K562 (cell line): Measurements from ENCODE around the gene ZCCHC14. TPM values are rescaled to one million over a fixed set of nuclear protein-coding genes. Genes with fewer than 3 reads are reported as not detected.

Experiments
- BCLAF1 ChIP-seq, 2 experiments: fragments of 450-650 bp in 1 of 2; IDR thresholded peaks; 2 replicates each; pipeline ENCODE4 v1.6.1; 2011 to 2017; ENCODE audit warnings: low read depth in 2 of 2, antibody characterized with exemption in 1 of 2, borderline replicate concordance in 1 of 2, low read length in 1 of 2, mild to moderate bottlenecking in 1 of 2, mixed read lengths in 1 of 2; ENCODE audit not compliant: control insufficient read depth in 1 of 2
- CBX3 ChIP-seq, 2 experiments: IDR thresholded peaks; 1 replicate in 1 of 2; 2 replicates in 1 of 2; pipeline ENCODE4 v1.6.1; 2012; ENCODE audit warnings: inconsistent platforms in 2 of 2, low read length in 2 of 2, borderline replicate concordance in 1 of 2, control low read depth in 1 of 2
- HDAC6 ChIP-seq: IDR thresholded peaks from 2 replicates; pipeline ENCODE4 v1.6.1; 2012; ENCODE audit warnings: low read depth, mild to moderate bottlenecking, control low read depth, inconsistent platforms, low read length, moderate library complexity
- IRF2 ChIP-seq: sonication (generic); formaldehyde crosslinking; IDR thresholded peaks from 2 replicates; pipeline ENCODE4 v1.8.1; 2022; ENCODE audit warnings: mild to moderate bottlenecking, missing genetic modification reagents
- L3MBTL2 ChIP-seq: fragments of 450-650 bp; IDR thresholded peaks from 2 replicates; pipeline ENCODE4 v1.6.1; 2016; ENCODE audit warnings: mild to moderate bottlenecking, moderate library complexity
- MXI1 ChIP-seq: IDR thresholded peaks from 2 replicates; pipeline ENCODE4 v1.6.1; 2011; ENCODE audit warnings: low read depth, mild to moderate bottlenecking, improper control_type of control experiment, low read length
- NBN ChIP-seq: fragments of 450-650 bp; IDR thresholded peaks from 2 replicates; pipeline ENCODE4 v1.6.1; 2016; ENCODE audit warnings: low read depth, mild to moderate bottlenecking
- SMAD3 ChIP-seq: fragments of 450-650 bp; formaldehyde crosslinking; conservative IDR thresholded peaks from 2 replicates; pipeline ENCODE4 v1.4.0; 2020; ENCODE audit warnings: mild to moderate bottlenecking
- SMARCE1 ChIP-seq: fragments of 450-650 bp; IDR thresholded peaks from 2 replicates; pipeline ENCODE4 v1.7.1; 2016; ENCODE audit warnings: mild to moderate bottlenecking
- STAG1 ChIP-seq: sonication (generic); formaldehyde crosslinking; IDR thresholded peaks from 2 replicates; pipeline ENCODE4 v1.5.0; 2020; ENCODE audit warnings: missing genetic modification reagents, borderline replicate concordance
- ZBTB17 ChIP-seq: fragments of 450-650 bp; formaldehyde crosslinking; IDR thresholded peaks from 2 replicates; pipeline ENCODE4 v1.4.0; 2020; ENCODE audit warnings: mild to moderate bottlenecking
- ZNF146 ChIP-seq: IDR thresholded peaks from one replicate; pipeline ENCODE4 v1.6.1; 2018; ENCODE audit warnings: missing compliant biosample characterization; ENCODE audit not compliant: unreplicated experiment
- ZNF318 ChIP-seq, 2 experiments: fragments of 450-650 bp; IDR thresholded peaks; 2 replicates each; pipeline ENCODE4 v1.6.1; 2016; ENCODE audit warnings: mild to moderate bottlenecking in 2 of 2, borderline replicate concordance in 1 of 2, low read depth in 1 of 2, moderate library complexity in 1 of 2
- ZNF561 ChIP-seq: fragments of 450-650 bp; formaldehyde crosslinking; conservative IDR thresholded peaks from 2 replicates; pipeline ENCODE4 v1.4.0; 2020; ENCODE audit warnings: mild to moderate bottlenecking, moderate library complexity
- polyA plus RNA-seq, 8 experiments: library from polyadenylated mRNA; depleted of rRNA in 4 of 8; stranded (reverse) in 5 of 8; unstranded in 3 of 8; fragments of >200 nt; fragmentation: Nextera tagmentation in 2 of 8; fragmentation: Illumina TruSeq in 1 of 8; extraction: Ambion mirVana in 2 of 8; extraction: Trizol in 1 of 8; gene quantifications; 2 replicates each; pipeline versions ENCODE4 v1.2.1 to v1.2.3, GENCODE V29; 2011 to 2014; ENCODE audit warnings: inconsistent platforms in 1 of 8, missing spikeins in 1 of 8
- total RNA-seq, 7 experiments: library from RNA; depleted of rRNA in 6 of 7; stranded (reverse); fragments of >200 nt in 6 of 7; fragmentation: Illumina TruSeq in 2 of 7; extraction: Trizol in 2 of 7; gene quantifications; 2 replicates each; pipeline versions ENCODE4 v1.2.1 to v1.2.3, GENCODE V29; 2011 to 2021; ENCODE audit warnings: low replicate concordance in 1 of 7

Gene ZCCHC14
- total and polyA plus RNA-seq, 9 of the 15 experiments (the other 6 are each of a cell fraction or from before 2014, with no cell fraction given), result 1.5 to 12.4 (median 2.9) TPM

- no peak for TF ChIP-seq ZNF318 (IDR thresholded peaks at IDR 0.05; ENCODE audit: borderline replicate concordance in 1 of 2, low read depth in 1 of 2)
- TF ChIP-seq ZBTB17 (CRISPR knock-in tag), result no peak; the same call in none of the 2 replicates
- TF ChIP-seq ZNF146 (CRISPR knock-in tag), result no peak
- no peak for TF ChIP-seq STAG1
- no peak for TF ChIP-seq SMAD3 (CRISPR knock-in tag)
- TF ChIP-seq CBX3 (IDR thresholded peaks at IDR 0.05; ENCODE audit: borderline replicate concordance in 1 of 2, low read length in 2 of 2), result no peak
- no peak for TF ChIP-seq BCLAF1 (IDR thresholded peaks at IDR 0.05; ENCODE audit: borderline replicate concordance in 1 of 2, control insufficient read depth in 1 of 2, low read depth in 2 of 2, low read length in 1 of 2)
- TF ChIP-seq HDAC6, result no peak
- no peak for TF ChIP-seq L3MBTL2
- TF ChIP-seq SMARCE1, result no peak
- TF ChIP-seq IRF2 (CRISPR knock-in tag), result no peak
- TF ChIP-seq MXI1, result peak; percentile 55; the same call in 1 of the 2 replicates
- no peak for TF ChIP-seq NBN
- no peak for TF ChIP-seq ZNF561 (CRISPR knock-in tag)
Observed at GRCh38 chr16:87391950-87392820, 100.6 kb downstream of the ZCCHC14 start, which contains the start of gene MAP1LC3B (continued).
